NT2/D1 (cell line): ENCODE measurements around the gene ASAP3.

Source experiments
- DNase-seq: peaks from one replicate; pipeline ENCODE4 v3.0.0-alpha.2; 2011; ENCODE audit warnings: low read depth, low spot score
- H3K27me3 ChIP-seq: 2 replicates; pipeline ENCODE4 v1.6.0; 2011; ENCODE audit warnings: mild to moderate bottlenecking; ENCODE audit not compliant: insufficient read length, insufficient read depth
- H3K36me3 ChIP-seq: 2 replicates; pipeline ENCODE4 v1.6.1; 2011; ENCODE audit warnings: mild to moderate bottlenecking, low read length, mixed read lengths; ENCODE audit not compliant: insufficient read depth, insufficient read length
- H3K4me1 ChIP-seq: 2 replicates; pipeline ENCODE4 v1.5.1; 2011; ENCODE audit not compliant: insufficient read depth, insufficient read length
- H3K4me3 ChIP-seq: 2 replicates; pipeline ENCODE4 v1.5.1; 2011; ENCODE audit warnings: low read depth; ENCODE audit not compliant: insufficient read length
- H3K9ac ChIP-seq: 2 replicates; pipeline ENCODE4 v1.6.0; 2011; ENCODE audit warnings: low read depth; ENCODE audit not compliant: insufficient read length
- H3K9me3 ChIP-seq: 2 replicates; pipeline ENCODE4 v1.5.1; 2011; ENCODE audit warnings: mild to moderate bottlenecking, low read length; ENCODE audit not compliant: insufficient read depth
- SUZ12 ChIP-seq: IDR thresholded peaks from 2 replicates; pipeline ENCODE4 v1.6.1; 2011; ENCODE audit not compliant: insufficient read length, insufficient read depth; ENCODE audit errors: extremely low read depth
- YY1 ChIP-seq: IDR thresholded peaks from 2 replicates; pipeline ENCODE4 v1.6.1; 2011; ENCODE audit not compliant: insufficient read length, insufficient read depth
- ZNF274 ChIP-seq: IDR thresholded peaks from 2 replicates; pipeline ENCODE4 v1.6.1; 2011; ENCODE audit warnings: mild to moderate bottlenecking, low read depth, low read length

ASAP3 gene

GRCh38 chr1:23392125-23392855 is 91.7 kb downstream of the ASAP3 start:
- no peak overlapping the region for H3K9ac ChIP-seq
- no peaks in the 10 kb centered on the region for H3K36me3 ChIP-seq
- H3K9me3 ChIP-seq = no peaks in the 10 kb centered on the region
- peaks cover 86% of the 10 kb centered on the region for H3K27me3 ChIP-seq
- TF ChIP-seq YY1 (no peak), SUZ12 (no peak), ZNF274 (no peak)
- H3K4me1 ChIP-seq = peaks cover 6% of the 10 kb centered on the region
- no peak for DNase-seq
- no peak overlapping the region for H3K4me3 ChIP-seq

DNA sequence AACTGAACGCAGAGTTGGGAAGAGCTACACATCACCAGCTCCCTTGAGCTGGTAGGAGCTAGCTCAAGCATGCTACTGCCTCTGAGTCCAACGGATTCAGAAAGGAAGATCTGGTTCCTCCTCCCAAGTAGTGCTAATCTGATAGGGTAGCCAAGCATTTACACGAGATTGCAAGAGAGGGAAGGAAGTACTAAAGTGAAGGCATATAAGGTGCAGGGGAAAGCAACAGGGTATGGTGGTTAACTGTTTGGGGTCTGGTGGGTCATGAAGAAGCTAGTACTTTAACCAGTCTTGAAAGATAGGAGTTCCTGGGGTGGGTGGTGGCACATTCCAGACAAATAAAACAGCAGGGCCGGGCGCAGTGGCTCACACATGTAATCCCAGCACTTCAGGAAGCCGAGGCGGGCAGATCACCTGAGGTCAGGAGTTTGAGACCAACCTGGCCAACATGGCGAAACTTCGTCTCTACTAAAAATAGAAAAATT is 94.1 kb downstream of the ASAP3 start:
- Histone ChIP-seq H3K4me1 (no peaks in the 10 kb centered on the region), H3K9me3 (no peaks in the 10 kb centered on the region), H3K36me3 (no peaks in the 10 kb centered on the region), H3K27me3 (peaks cover 81% of the 10 kb centered on the region), H3K9ac (no peak overlapping the region), H3K4me3 (no peak overlapping the region)
- DNase-seq = no peak
- TF ChIP-seq ZNF274 (no peak), YY1 (no peak), SUZ12 (no peak)

DNA sequence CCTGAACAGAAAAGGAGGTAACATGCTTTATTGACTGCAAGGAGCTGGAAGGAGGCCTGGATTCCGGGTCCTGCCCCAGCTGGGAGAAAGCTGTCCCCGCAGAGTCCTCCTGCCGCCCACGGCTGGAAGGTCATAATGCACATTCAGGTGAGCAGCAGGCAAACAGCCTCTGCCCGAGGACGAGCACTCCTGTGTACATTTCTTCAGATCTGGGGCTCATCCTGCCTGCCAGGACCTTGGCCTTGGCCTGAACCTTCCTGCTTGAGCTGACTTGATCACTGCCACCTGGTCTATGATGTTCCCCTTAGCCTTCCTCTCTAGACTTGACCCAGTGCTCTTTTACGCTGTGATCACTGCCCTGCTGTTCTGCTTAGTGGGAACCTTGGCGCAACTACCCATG is 96.5 kb downstream of the ASAP3 start:
- Histone ChIP-seq H3K36me3 (no peaks in the 10 kb centered on the region), H3K9me3 (no peaks in the 10 kb centered on the region), H3K9ac (no peak overlapping the region), H3K4me3 (no peak overlapping the region), H3K27me3 (peaks cover 75% of the 10 kb centered on the region), H3K4me1 (no peaks in the 10 kb centered on the region)
- no peak for DNase-seq
- no peak for TF ChIP-seq ZNF274
- no peak for TF ChIP-seq YY1
- TF ChIP-seq SUZ12 = no peak

GRCh38 chr1:23385119-23385621 is 98.8 kb downstream of the ASAP3 start:
- no peaks in the 10 kb centered on the region for H3K4me1 ChIP-seq
- no peak for DNase-seq

DNA sequence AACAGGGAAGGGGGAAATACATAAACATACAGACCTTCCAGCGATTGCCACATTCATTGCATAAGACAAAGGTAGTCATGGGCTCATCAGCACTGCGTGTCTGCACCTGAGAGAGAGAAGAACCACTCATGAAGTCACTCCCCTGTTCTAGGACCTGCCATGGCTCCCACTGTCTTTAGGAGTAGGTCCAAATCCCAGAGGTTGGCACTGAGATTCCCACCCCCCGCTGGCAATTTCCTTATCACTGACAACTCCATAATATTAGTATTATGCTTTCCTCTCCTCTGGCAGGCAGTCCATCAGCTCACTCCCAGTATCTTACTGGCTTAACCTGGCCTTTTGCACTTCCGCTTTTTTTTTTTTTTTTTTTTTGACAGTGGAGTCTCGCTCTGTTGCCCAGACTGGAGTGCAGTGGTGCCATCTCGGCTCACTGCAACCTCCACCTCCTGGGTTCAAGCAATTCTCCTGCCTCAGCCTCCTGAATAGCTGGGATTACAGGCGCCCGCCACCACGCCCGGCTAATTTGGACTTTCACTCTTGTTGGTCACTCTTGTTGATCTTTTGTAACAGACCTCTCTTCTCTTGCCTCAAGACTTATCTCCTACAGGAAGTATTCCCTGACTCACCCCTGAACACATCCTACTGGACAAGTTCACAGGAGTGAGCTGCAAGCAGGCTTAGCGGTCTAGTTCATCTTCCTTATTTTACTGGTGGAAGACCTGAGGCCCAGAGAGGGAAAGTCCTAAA is 99.5 kb downstream of the ASAP3 start:
- no peak for DNase-seq
- H3K27me3 ChIP-seq = peaks cover 78% of the 10 kb centered on the region
- H3K4me3 ChIP-seq = no peak overlapping the region
- H3K9me3 ChIP-seq = no peaks in the 10 kb centered on the region
- TF ChIP-seq ZNF274 = no peak
- no peak for TF ChIP-seq YY1
- no peak for TF ChIP-seq SUZ12
- H3K36me3 ChIP-seq = no peaks in the 10 kb centered on the region
- H3K4me1 ChIP-seq = no peaks in the 10 kb centered on the region
- H3K9ac ChIP-seq = no peak overlapping the region

More at GRCh38 chr1:23385119-23385621, 98.8 kb downstream of the ASAP3 start:
- H3K27me3 ChIP-seq = peaks cover 82% of the 10 kb centered on the region
- H3K4me3 ChIP-seq = no peak overlapping the region
- no peaks in the 10 kb centered on the region for H3K9me3 ChIP-seq
- H3K36me3 ChIP-seq = no peaks in the 10 kb centered on the region
- no peak for TF ChIP-seq SUZ12
- no peak for TF ChIP-seq YY1
- TF ChIP-seq ZNF274 = no peak
- no peak overlapping the region for H3K9ac ChIP-seq

- DNase-seq = no peak
- no peaks in the 10 kb centered on the region for H3K4me1 ChIP-seq
- no peaks in the 10 kb centered on the region for H3K36me3 ChIP-seq
- peaks cover 76% of the 10 kb centered on the region for H3K27me3 ChIP-seq
- H3K9me3 ChIP-seq = no peaks in the 10 kb centered on the region
- H3K9ac ChIP-seq = no peak overlapping the region
- H3K4me3 ChIP-seq = no peak overlapping the region
- no peak for TF ChIP-seq ZNF274
- no peak for TF ChIP-seq SUZ12
- no peak for TF ChIP-seq YY1
These were observed 100.2 kb downstream of the ASAP3 start for GRCh38 chr1:23383577-23384311.
